MM.1S (cell line): ENCODE data around the gene VSIG10L.

Experiments used
- DNase-seq: peaks from one replicate; pipeline ENCODE4 v3.0.0-alpha.2; 2015
- H2AFZ ChIP-seq: fragments of 300-600 bp; sonication (generic); 2 replicates; pipeline ENCODE4 v1.6.0; 2016; ENCODE audit warnings: antibody characterized with exemption, low read length
- H3F3A ChIP-seq: fragments of 300-600 bp; sonication (generic); 2 replicates; pipeline ENCODE4 v1.6.1; 2016; ENCODE audit warnings: mild to moderate bottlenecking, antibody characterized with exemption, low read length, moderate library complexity, mixed read lengths; ENCODE audit not compliant: insufficient read depth
- H3K27ac ChIP-seq: fragments of 300-600 bp; sonication (generic); 2 replicates; pipeline ENCODE4 v1.5.1; 2016; ENCODE audit warnings: mild to moderate bottlenecking, low read length
- H3K27me3 ChIP-seq: fragments of 300-600 bp; sonication (generic); replicated peaks from 2 replicates; pipeline ENCODE4 v1.6.0; 2016; ENCODE audit warnings: low read length; ENCODE audit not compliant: insufficient read depth
- H3K36me3 ChIP-seq: fragments of 300-600 bp; sonication (generic); replicated peaks from 2 replicates; pipeline ENCODE4 v1.6.1; 2016; ENCODE audit warnings: mild to moderate bottlenecking, low read length, mixed read lengths; ENCODE audit not compliant: insufficient read depth
- H3K4me1 ChIP-seq: fragments of 300-600 bp; sonication (generic); 2 replicates; pipeline ENCODE4 v1.6.1; 2016; ENCODE audit warnings: low read length, mixed read lengths
- H3K4me2 ChIP-seq: fragments of 300-600 bp; sonication (generic); 2 replicates; pipeline ENCODE4 v1.6.0; 2016; ENCODE audit warnings: low read depth, low read length
- H3K4me3 ChIP-seq: fragments of 300-600 bp; sonication (generic); 2 replicates; pipeline ENCODE4 v1.5.1; 2016; ENCODE audit warnings: low read length, mixed read lengths
- H3K79me2 ChIP-seq: fragments of 300-600 bp; sonication (generic); 2 replicates; pipeline ENCODE4 v1.6.1; 2016; ENCODE audit warnings: mixed run types, low read length, mixed read lengths
- H3K9ac ChIP-seq: fragments of 300-600 bp; sonication (generic); 2 replicates; pipeline ENCODE4 v1.6.1; 2016; ENCODE audit warnings: low read length, mixed read lengths
- H3K9me2 ChIP-seq: fragments of 300-600 bp; sonication (generic); replicated peaks from 2 replicates; pipeline ENCODE4 v1.6.1; 2016; ENCODE audit warnings: mild to moderate bottlenecking, low read length, mixed read lengths; ENCODE audit not compliant: insufficient read depth
- H3K9me3 ChIP-seq: fragments of 300-600 bp; sonication (generic); replicated peaks from 2 replicates; pipeline ENCODE4 v1.6.1; 2016; ENCODE audit warnings: mild to moderate bottlenecking, low read length, mixed read lengths; ENCODE audit not compliant: insufficient read depth
- H4K20me1 ChIP-seq: fragments of 300-600 bp; sonication (generic); 2 replicates; pipeline ENCODE4 v1.6.1; 2016; ENCODE audit warnings: mild to moderate bottlenecking, low read length, moderate library complexity, mixed read lengths; ENCODE audit not compliant: insufficient read depth
- CTCF ChIP-seq: fragments of 300-600 bp; sonication (generic); IDR thresholded peaks from 2 replicates; pipeline ENCODE4 v1.5.1; 2016; ENCODE audit warnings: antibody characterized with exemption, low read length, mixed read lengths
- EZH2 ChIP-seq: fragments of 300-600 bp; sonication (generic); optimal IDR thresholded peaks from 2 replicates; pipeline ENCODE3; 2017; ENCODE audit warnings: low read depth, mild to moderate bottlenecking, antibody characterized with exemption, low read length, mixed read lengths
- EZH2phosphoT487 ChIP-seq: fragments of 300-600 bp; sonication (generic); IDR thresholded peaks from 2 replicates; pipeline ENCODE4 v1.6.1; 2018; ENCODE audit warnings: antibody characterized with exemption, low read length

The VSIG10L gene

GRCh38 chr19:51331716-51332115 is 10.2 kb downstream of the VSIG10L start:
- no peak overlapping the region for H2AFZ ChIP-seq
- no peaks in the 10 kb centered on the region for H3K36me3 ChIP-seq
- H3K4me2 ChIP-seq, result no peak overlapping the region
- no peaks in the 10 kb centered on the region for H3K9me2 ChIP-seq
- H3K9me3 ChIP-seq, result no peaks in the 10 kb centered on the region
- no peak overlapping the region for H3K4me3 ChIP-seq
- no peaks in the 10 kb centered on the region for H3K4me1 ChIP-seq
- H3K9ac ChIP-seq, result no peak overlapping the region
- H4K20me1 ChIP-seq, result no peaks in the 10 kb centered on the region
- H3F3A ChIP-seq, result no peaks in the 10 kb centered on the region
- H3K27me3 ChIP-seq, result no peaks in the 10 kb centered on the region
- TF ChIP-seq CTCF (no peak), EZH2phosphoT487 (no peak), EZH2 (no peak)
- no peak overlapping the region for H3K27ac ChIP-seq
- H3K79me2 ChIP-seq, result no peaks in the 10 kb centered on the region
- no peak for DNase-seq

GRCh38 chr19:51331193-51331592 is 10.7 kb downstream of the VSIG10L start:
- H3K9me2 ChIP-seq, result no peaks in the 10 kb centered on the region
- no peak overlapping the region for H2AFZ ChIP-seq
- no peaks in the 10 kb centered on the region for H4K20me1 ChIP-seq
- no peak overlapping the region for H3K9ac ChIP-seq
- DNase-seq, result no peak
- no peaks in the 10 kb centered on the region for H3K36me3 ChIP-seq
- no peaks in the 10 kb centered on the region for H3K79me2 ChIP-seq
- H3K4me1 ChIP-seq, result no peaks in the 10 kb centered on the region
- TF ChIP-seq EZH2phosphoT487, result no peak
- TF ChIP-seq EZH2, result no peak
- TF ChIP-seq CTCF, result no peak
- no peaks in the 10 kb centered on the region for H3K27me3 ChIP-seq
- no peak overlapping the region for H3K4me2 ChIP-seq
- H3K4me3 ChIP-seq, result no peak overlapping the region
- H3K27ac ChIP-seq, result no peak overlapping the region
- no peaks in the 10 kb centered on the region for H3K9me3 ChIP-seq
- H3F3A ChIP-seq, result no peaks in the 10 kb centered on the region

DNA sequence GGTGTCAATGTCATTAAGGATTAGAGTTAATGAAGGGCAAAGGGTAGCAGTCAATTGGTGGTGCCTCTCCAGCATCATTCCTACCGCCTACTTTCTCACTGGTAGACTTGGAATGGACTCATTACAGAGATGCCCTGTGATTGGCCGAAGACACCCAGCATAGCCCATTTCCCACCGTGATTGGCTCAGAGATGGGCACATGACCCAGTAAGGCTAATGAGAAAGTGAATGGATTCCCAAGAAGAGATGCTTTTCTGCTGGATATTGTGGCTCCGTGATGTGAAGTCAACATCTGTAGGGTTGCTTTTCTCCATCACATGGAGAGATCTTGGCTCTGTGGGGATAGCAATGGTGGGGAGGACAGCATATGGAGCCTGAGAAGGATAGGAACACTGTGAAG is 11.6 kb downstream of the VSIG10L start:
- no peak for TF ChIP-seq EZH2phosphoT487
- TF ChIP-seq EZH2, result no peak
- TF ChIP-seq CTCF, result no peak
- H3K9ac ChIP-seq, result no peak overlapping the region
- H3K27me3 ChIP-seq, result no peaks in the 10 kb centered on the region
- H3K4me2 ChIP-seq, result no peak overlapping the region
- DNase-seq, result no peak
- H3K4me1 ChIP-seq, result no peaks in the 10 kb centered on the region
- no peaks in the 10 kb centered on the region for H3K9me3 ChIP-seq
- no peak overlapping the region for H3K4me3 ChIP-seq
- H2AFZ ChIP-seq, result no peak overlapping the region
- H3K27ac ChIP-seq, result no peak overlapping the region
- H4K20me1 ChIP-seq, result no peaks in the 10 kb centered on the region
- no peaks in the 10 kb centered on the region for H3F3A ChIP-seq
- H3K79me2 ChIP-seq, result no peaks in the 10 kb centered on the region
- no peaks in the 10 kb centered on the region for H3K9me2 ChIP-seq
- H3K36me3 ChIP-seq, result no peaks in the 10 kb centered on the region

- TF ChIP-seq CTCF, result no peak
- TF ChIP-seq EZH2, result no peak
- TF ChIP-seq EZH2phosphoT487, result no peak
- no peak overlapping the region for H3K27ac ChIP-seq
Observed at GRCh38 chr19:51329411-51329810, 12.5 kb downstream of the VSIG10L start.

More at GRCh38 chr19:51329411-51329810, 12.5 kb downstream of the VSIG10L start:
- Histone ChIP-seq H3K27me3 (no peaks in the 10 kb centered on the region), H3K4me3 (no peak overlapping the region), H3K9ac (no peak overlapping the region), H4K20me1 (no peaks in the 10 kb centered on the region), H2AFZ (no peak overlapping the region), H3K79me2 (no peaks in the 10 kb centered on the region), H3K36me3 (no peaks in the 10 kb centered on the region), H3F3A (no peaks in the 10 kb centered on the region), H3K4me2 (no peak overlapping the region), H3K9me2 (no peaks in the 10 kb centered on the region), H3K9me3 (no peaks in the 10 kb centered on the region), H3K4me1 (no peaks in the 10 kb centered on the region)
- DNase-seq, result no peak
